ENCODE measurements around the gene SMC6. TPM values are rescaled to one million over a fixed set of nuclear protein-coding genes. Genes with fewer than 3 reads are reported as not detected.

Gene SMC6
- total RNA-seq, 1 experiment from 2014 or later, result 46.7 TPM

DNA sequence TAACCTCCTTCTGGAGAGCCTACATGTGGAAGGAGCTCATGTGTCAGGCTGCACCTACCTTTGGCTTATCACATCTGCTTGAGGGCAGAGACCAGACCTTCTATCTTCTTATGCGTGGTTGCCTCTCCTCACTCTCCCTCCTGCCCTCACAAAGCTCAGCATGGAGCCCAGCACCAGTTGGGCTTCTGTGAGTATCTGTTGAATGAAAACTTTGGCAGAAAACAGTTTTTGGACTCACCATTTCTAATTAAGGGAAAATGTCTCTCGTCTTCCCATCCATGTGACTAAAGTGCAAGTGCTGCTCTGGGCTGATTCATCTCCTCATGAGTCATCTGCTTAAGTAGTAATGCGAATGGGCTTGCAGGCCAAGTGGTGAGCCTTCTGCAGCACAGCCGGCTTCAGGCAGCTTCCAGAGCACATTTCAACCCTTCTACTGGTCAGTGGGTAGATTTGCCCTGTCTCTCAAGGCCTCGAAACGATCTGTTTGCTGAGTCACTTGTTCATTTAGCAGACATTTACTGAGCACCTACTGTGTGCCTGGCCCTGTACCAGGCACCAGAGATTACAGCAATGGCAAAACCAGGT, 110.5 kb downstream of the SMC6 start:
- Mint-ChIP-seq H3K27ac (no peak overlapping the region), H3K36me3 (peaks cover 24% of the 10 kb centered on the region), H3K4me3 (no peak overlapping the region), H3K4me1 (peaks cover 53% of the 10 kb centered on the region), H3K9me3 (peaks cover 3% of the 10 kb centered on the region; the same call in 1 of the 2 replicates), H3K27me3 (ENCODE audit: low read depth) (no peaks in the 10 kb centered on the region)
- ATAC-seq, result no peak
- TF ChIP-seq ZNF532 (CRISPR knock-in tag; IDR thresholded peaks at IDR 0.05; ENCODE audit: borderline replicate concordance), result no peak
- TF ChIP-seq CTCF (IDR thresholded peaks at IDR 0.05), result no peak
- TF ChIP-seq ZNF396 (CRISPR knock-in tag; IDR thresholded peaks at IDR 0.05; ENCODE audit: borderline replicate concordance), result no peak
- no peak for TF ChIP-seq RELA (CRISPR knock-in tag; IDR thresholded peaks at IDR 0.05; ENCODE audit: borderline replicate concordance)
- TF ChIP-seq, protein P1, sequence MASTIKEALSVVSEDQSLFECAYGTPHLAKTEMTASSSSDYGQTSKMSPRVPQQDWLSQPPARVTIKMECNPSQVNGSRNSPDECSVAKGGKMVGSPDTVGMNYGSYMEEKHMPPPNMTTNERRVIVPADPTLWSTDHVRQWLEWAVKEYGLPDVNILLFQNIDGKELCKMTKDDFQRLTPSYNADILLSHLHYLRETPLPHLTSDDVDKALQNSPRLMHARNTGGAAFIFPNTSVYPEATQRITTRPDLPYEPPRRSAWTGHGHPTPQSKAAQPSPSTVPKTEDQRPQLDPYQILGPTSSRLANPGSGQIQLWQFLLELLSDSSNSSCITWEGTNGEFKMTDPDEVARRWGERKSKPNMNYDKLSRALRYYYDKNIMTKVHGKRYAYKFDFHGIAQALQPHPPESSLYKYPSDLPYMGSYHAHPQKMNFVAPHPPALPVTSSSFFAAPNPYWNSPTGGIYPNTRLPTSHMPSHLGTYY (CRISPR knock-in tag; IDR thresholded peaks at IDR 0.05), result no peak
- no peak for TF ChIP-seq TEAD1 (CRISPR knock-in tag; IDR thresholded peaks at IDR 0.05)
- TF ChIP-seq JAZF1 (CRISPR knock-in tag; IDR thresholded peaks at IDR 0.05), result no peak
- TF ChIP-seq MYBL2 (CRISPR knock-in tag; IDR thresholded peaks at IDR 0.05), result no peak
- TF ChIP-seq ZNF416 (CRISPR knock-in tag; IDR thresholded peaks at IDR 0.05), result no peak
- TF ChIP-seq, protein P2, sequence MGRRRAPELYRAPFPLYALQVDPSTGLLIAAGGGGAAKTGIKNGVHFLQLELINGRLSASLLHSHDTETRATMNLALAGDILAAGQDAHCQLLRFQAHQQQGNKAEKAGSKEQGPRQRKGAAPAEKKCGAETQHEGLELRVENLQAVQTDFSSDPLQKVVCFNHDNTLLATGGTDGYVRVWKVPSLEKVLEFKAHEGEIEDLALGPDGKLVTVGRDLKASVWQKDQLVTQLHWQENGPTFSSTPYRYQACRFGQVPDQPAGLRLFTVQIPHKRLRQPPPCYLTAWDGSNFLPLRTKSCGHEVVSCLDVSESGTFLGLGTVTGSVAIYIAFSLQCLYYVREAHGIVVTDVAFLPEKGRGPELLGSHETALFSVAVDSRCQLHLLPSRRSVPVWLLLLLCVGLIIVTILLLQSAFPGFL (CRISPR knock-in tag; IDR thresholded peaks at IDR 0.05; ENCODE audit: borderline replicate concordance), result no peak
- TF ChIP-seq ATF2 (CRISPR knock-in tag; IDR thresholded peaks at IDR 0.05; ENCODE audit: borderline replicate concordance, low read depth), result no peak
- TF ChIP-seq FOXK1 (CRISPR knock-in tag; IDR thresholded peaks at IDR 0.05), result no peak
- TF ChIP-seq NR1H2 (CRISPR knock-in tag; IDR thresholded peaks at IDR 0.05), result no peak
- TF ChIP-seq, protein P3, sequence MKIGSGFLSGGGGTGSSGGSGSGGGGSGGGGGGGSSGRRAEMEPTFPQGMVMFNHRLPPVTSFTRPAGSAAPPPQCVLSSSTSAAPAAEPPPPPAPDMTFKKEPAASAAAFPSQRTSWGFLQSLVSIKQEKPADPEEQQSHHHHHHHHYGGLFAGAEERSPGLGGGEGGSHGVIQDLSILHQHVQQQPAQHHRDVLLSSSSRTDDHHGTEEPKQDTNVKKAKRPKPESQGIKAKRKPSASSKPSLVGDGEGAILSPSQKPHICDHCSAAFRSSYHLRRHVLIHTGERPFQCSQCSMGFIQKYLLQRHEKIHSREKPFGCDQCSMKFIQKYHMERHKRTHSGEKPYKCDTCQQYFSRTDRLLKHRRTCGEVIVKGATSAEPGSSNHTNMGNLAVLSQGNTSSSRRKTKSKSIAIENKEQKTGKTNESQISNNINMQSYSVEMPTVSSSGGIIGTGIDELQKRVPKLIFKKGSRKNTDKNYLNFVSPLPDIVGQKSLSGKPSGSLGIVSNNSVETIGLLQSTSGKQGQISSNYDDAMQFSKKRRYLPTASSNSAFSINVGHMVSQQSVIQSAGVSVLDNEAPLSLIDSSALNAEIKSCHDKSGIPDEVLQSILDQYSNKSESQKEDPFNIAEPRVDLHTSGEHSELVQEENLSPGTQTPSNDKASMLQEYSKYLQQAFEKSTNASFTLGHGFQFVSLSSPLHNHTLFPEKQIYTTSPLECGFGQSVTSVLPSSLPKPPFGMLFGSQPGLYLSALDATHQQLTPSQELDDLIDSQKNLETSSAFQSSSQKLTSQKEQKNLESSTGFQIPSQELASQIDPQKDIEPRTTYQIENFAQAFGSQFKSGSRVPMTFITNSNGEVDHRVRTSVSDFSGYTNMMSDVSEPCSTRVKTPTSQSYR (CRISPR knock-in tag; IDR thresholded peaks at IDR 0.05), result no peak
- no peak for TF ChIP-seq SP1 (CRISPR knock-in tag; conservative IDR thresholded peaks at IDR 0.05)
- TF ChIP-seq FOXJ3 (CRISPR knock-in tag; IDR thresholded peaks at IDR 0.05; ENCODE audit: borderline replicate concordance), result no peak
- TF ChIP-seq PRDM15 (CRISPR knock-in tag; IDR thresholded peaks at IDR 0.05), result no peak
- TF ChIP-seq NR2C2 (CRISPR knock-in tag; IDR thresholded peaks at IDR 0.05), result no peak
- CTCF ChIA-PET, result no interaction called here
- no peak for DNase-seq (ENCODE audit: low spot score)
- POLR2A ChIA-PET, result no interaction called here
